Measurements from ENCODE around the gene MAN1B1. TPM values are rescaled to one million over a fixed set of nuclear protein-coding genes. Genes with fewer than 3 reads are reported as not detected.

Gene MAN1B1
- 10 to 100 TPM; 18.7 to 18.9 TPM for total RNA-seq

GRCh38 chr9:137086531-137087408 is at the start of gene MAN1B1:
Gene MAN1B1 (plus strand): TSS chr9:137086985. CDS start chr9:137087000, 15 bp downstream.
- H3K4me1 Mint-ChIP-seq (ENCODE audit: low read depth), result peaks cover 36% of the 10 kb centered on the region
- H3K36me3 Mint-ChIP-seq (ENCODE audit: low read depth), result peaks cover 6% of the 10 kb centered on the region

GRCh38 chr9:137037035-137037434 is 49.8 kb upstream of the MAN1B1 start:
- H3K27ac Mint-ChIP-seq, result no peak overlapping the region
- no peaks in the 10 kb centered on the region for H3K27me3 Mint-ChIP-seq (ENCODE audit: low read depth)
- no peaks in the 10 kb centered on the region for H3K36me3 Mint-ChIP-seq (ENCODE audit: low read depth)
- no peaks in the 10 kb centered on the region for H3K9me3 Mint-ChIP-seq
- H3K4me1 Mint-ChIP-seq (ENCODE audit: low read depth), result peaks cover 17% of the 10 kb centered on the region
- intact Hi-C loops (cut with micrococcal nuclease), result no loop called here
- CTCF ChIA-PET, result interaction anchor here (0.8 to 5.0 kb wide), 3 partner anchors 9 to 89 kb away, joined by 4 to 48 read pairs (median 30); partner anchors contain the start of gene NPDC1
- H3K4me3 Mint-ChIP-seq, result no peak overlapping the region
- DNase-seq, result no peak

More at GRCh38 chr9:137086531-137087408, at the start of gene MAN1B1:
- Mint-ChIP-seq H3K27me3 (ENCODE audit: low read depth) (no peaks in the 10 kb centered on the region), H3K9me3 (no peaks in the 10 kb centered on the region), H3K4me3 (peak within 1 kb of the TSS; percentile 89), H3K27ac (peak within 1 kb of the TSS; percentile 89)
- intact Hi-C loops (cut with micrococcal nuclease), result loop anchor here (1.0 to 5.0 kb wide), 9 partner anchors 9 to 684 kb away; partner anchors contain the start of genes FBXW5, SAPCD2, SNAPC4 and TMEM141
- CTCF ChIA-PET, result interaction anchor here (0.6 to 3.4 kb wide), 8 partner anchors 9 to 139 kb away, joined by 3 to 28 read pairs (median 5); partner anchors contain the start of genes NPDC1 and UAP1L1
- DNase-seq, result peak; percentile 100

- H3K4me3 Mint-ChIP-seq, result no peak overlapping the region
- no peaks in the 10 kb centered on the region for H3K9me3 Mint-ChIP-seq
- H3K27ac Mint-ChIP-seq, result no peak overlapping the region
- CTCF ChIA-PET, result interaction anchor here (0.6 to 5.0 kb wide), 4 partner anchors 8 to 124 kb away, joined by 3 to 48 read pairs (median 21); no protein-coding TSS in a partner anchor
- peaks cover 14% of the 10 kb centered on the region for H3K4me1 Mint-ChIP-seq (ENCODE audit: low read depth)
- intact Hi-C loops (cut with micrococcal nuclease), result no loop called here
- no peak for DNase-seq
- H3K27me3 Mint-ChIP-seq (ENCODE audit: low read depth), result no peaks in the 10 kb centered on the region
- no peaks in the 10 kb centered on the region for H3K36me3 Mint-ChIP-seq (ENCODE audit: low read depth)
Observed at GRCh38 chr9:137037483-137037882, 49.3 kb upstream of the MAN1B1 start.

GRCh38 chr9:137038916-137039315 is 47.9 kb upstream of the MAN1B1 start:
- DNase-seq, result no peak
- no peaks in the 10 kb centered on the region for H3K9me3 Mint-ChIP-seq
- CTCF ChIA-PET, result interaction anchor here (1.7 to 2.5 kb wide), 3 partner anchors 10 to 29 kb away, joined by 4 to 12 read pairs (median 5); no protein-coding TSS in a partner anchor
- H3K4me3 Mint-ChIP-seq, result no peak overlapping the region
- no peak overlapping the region for H3K27ac Mint-ChIP-seq
- peaks cover 6% of the 10 kb centered on the region for H3K27me3 Mint-ChIP-seq (ENCODE audit: low read depth)
- intact Hi-C loops (cut with micrococcal nuclease), result no loop called here
- H3K4me1 Mint-ChIP-seq (ENCODE audit: low read depth), result peaks cover 10% of the 10 kb centered on the region
- H3K36me3 Mint-ChIP-seq (ENCODE audit: low read depth), result no peaks in the 10 kb centered on the region

- H3K9me3 Mint-ChIP-seq, result no peaks in the 10 kb centered on the region
- DNase-seq, result no peak
- peaks cover 7% of the 10 kb centered on the region for H3K4me1 Mint-ChIP-seq (ENCODE audit: low read depth)
- H3K27me3 Mint-ChIP-seq (ENCODE audit: low read depth), result peaks cover 14% of the 10 kb centered on the region
- CTCF ChIA-PET, result interaction anchor here (0.7 to 2.5 kb wide), 4 partner anchors 9 to 28 kb away, joined by 3 to 12 read pairs (median 4); no protein-coding TSS in a partner anchor
- H3K36me3 Mint-ChIP-seq (ENCODE audit: low read depth), result no peaks in the 10 kb centered on the region
- H3K27ac Mint-ChIP-seq, result no peak overlapping the region
- no peak overlapping the region for H3K4me3 Mint-ChIP-seq
- intact Hi-C loops (cut with micrococcal nuclease), result no loop called here
Observed at GRCh38 chr9:137039611-137040366, 47.0 kb upstream of the MAN1B1 start.

GRCh38 chr9:137040568-137040967 is 46.2 kb upstream of the MAN1B1 start:
- H3K36me3 Mint-ChIP-seq (ENCODE audit: low read depth), result no peaks in the 10 kb centered on the region
- CTCF ChIA-PET, result no interaction called here
- H3K27ac Mint-ChIP-seq, result no peak overlapping the region
- no peak for DNase-seq
- H3K9me3 Mint-ChIP-seq, result no peaks in the 10 kb centered on the region
- H3K4me1 Mint-ChIP-seq (ENCODE audit: low read depth), result peaks cover 6% of the 10 kb centered on the region
- H3K27me3 Mint-ChIP-seq (ENCODE audit: low read depth), result peaks cover 18% of the 10 kb centered on the region
- H3K4me3 Mint-ChIP-seq, result no peak overlapping the region
- intact Hi-C loops (cut with micrococcal nuclease), result no loop called here

GRCh38 chr9:137041124-137041523 is 45.7 kb upstream of the MAN1B1 start:
- H3K4me1 Mint-ChIP-seq (ENCODE audit: low read depth), result peaks cover 6% of the 10 kb centered on the region
- H3K4me3 Mint-ChIP-seq, result no peak overlapping the region

GRCh38 chr9:137042751-137043727 is 43.7 kb upstream of the MAN1B1 start:
- no peak overlapping the region for H3K4me3 Mint-ChIP-seq
- CTCF ChIA-PET, result interaction anchor here (2.1 to 2.2 kb wide), 2 partner anchors 8 to 14 kb away, joined by 5 to 13 read pairs; no protein-coding TSS in a partner anchor
- H3K9me3 Mint-ChIP-seq, result no peaks in the 10 kb centered on the region
- H3K4me1 Mint-ChIP-seq (ENCODE audit: low read depth), result peaks cover 9% of the 10 kb centered on the region
- intact Hi-C loops (cut with micrococcal nuclease), result no loop called here
- DNase-seq, result no peak
- H3K36me3 Mint-ChIP-seq (ENCODE audit: low read depth), result no peaks in the 10 kb centered on the region
- H3K27me3 Mint-ChIP-seq (ENCODE audit: low read depth), result peaks cover 34% of the 10 kb centered on the region
- no peak overlapping the region for H3K27ac Mint-ChIP-seq

More at GRCh38 chr9:137041124-137041523, 45.7 kb upstream of the MAN1B1 start:
- Mint-ChIP-seq H3K27me3 (ENCODE audit: low read depth) (peaks cover 18% of the 10 kb centered on the region), H3K27ac (no peak overlapping the region), H3K9me3 (no peaks in the 10 kb centered on the region), H3K36me3 (ENCODE audit: low read depth) (no peaks in the 10 kb centered on the region)
- CTCF ChIA-PET, result no interaction called here
- no peak for DNase-seq
- intact Hi-C loops (cut with micrococcal nuclease), result no loop called here

- Mint-ChIP-seq H3K9me3 (no peaks in the 10 kb centered on the region), H3K4me1 (ENCODE audit: low read depth) (peaks cover 9% of the 10 kb centered on the region), H3K27me3 (ENCODE audit: low read depth) (peaks cover 36% of the 10 kb centered on the region), H3K4me3 (no peak overlapping the region), H3K27ac (no peak overlapping the region), H3K36me3 (ENCODE audit: low read depth) (no peaks in the 10 kb centered on the region)
- no peak for DNase-seq
- intact Hi-C loops (cut with micrococcal nuclease), result no loop called here
- CTCF ChIA-PET, result interaction anchor here (1.1 to 2.2 kb wide), 3 partner anchors 9 to 20 kb away, joined by 3 to 13 read pairs (median 7); no protein-coding TSS in a partner anchor
Observed at GRCh38 chr9:137044037-137044436, 42.7 kb upstream of the MAN1B1 start.

- CTCF ChIA-PET, result interaction anchor here (0.7 to 2.2 kb wide), 5 partner anchors 9 to 33 kb away, joined by 3 to 13 read pairs (median 4); no protein-coding TSS in a partner anchor
- Mint-ChIP-seq H3K9me3 (no peaks in the 10 kb centered on the region), H3K36me3 (ENCODE audit: low read depth) (no peaks in the 10 kb centered on the region), H3K27me3 (ENCODE audit: low read depth) (peaks cover 39% of the 10 kb centered on the region), H3K4me1 (ENCODE audit: low read depth) (peaks cover 11% of the 10 kb centered on the region), H3K4me3 (peak overlapping the region; percentile 49), H3K27ac (no peak overlapping the region)
- no peak for DNase-seq
- intact Hi-C loops (cut with micrococcal nuclease), result loop anchor here (5.0 kb wide), 2 partner anchors 83 to 193 kb away; no protein-coding TSS in a partner anchor
Observed at GRCh38 chr9:137044502-137045177, 42.1 kb upstream of the MAN1B1 start.
